ENCODE results near the gene SYCN. TPM values are rescaled to one million over a fixed set of nuclear protein-coding genes. Genes with fewer than 3 reads are reported as not detected.
A peak's percentile ranks its signal among the peaks of the same experiment; 100 is the strongest.

The SYCN gene
- total RNA-seq, 1 donor from 2014 or later = not detected

DNA sequence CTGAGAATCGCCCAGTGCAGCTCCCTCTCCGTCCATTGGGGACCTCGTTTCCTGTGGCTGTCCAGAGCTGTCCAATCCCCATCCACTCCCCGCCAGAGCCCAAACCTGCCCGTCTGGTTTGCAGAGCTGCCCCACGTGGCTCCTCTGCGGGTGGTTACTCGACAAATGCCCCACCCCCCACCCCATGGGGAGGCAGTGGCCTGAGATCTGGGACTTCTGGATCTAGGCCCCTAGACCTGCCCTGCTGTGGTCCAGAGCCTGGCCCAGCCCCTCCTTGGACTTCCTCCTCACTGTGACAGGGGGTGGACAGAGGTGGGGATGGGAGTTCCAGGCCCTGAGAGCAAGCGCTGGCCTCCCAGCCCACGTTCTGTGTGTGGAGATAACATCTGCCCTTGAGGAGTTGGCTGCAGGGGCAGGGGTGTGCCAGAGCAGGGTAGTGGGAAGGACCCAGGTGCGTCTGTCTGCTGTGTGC is 49.4 kb downstream of the SYCN start:
- peaks cover 5% of the 10 kb centered on the region for H3K9me3 Mint-ChIP-seq
- peak overlapping the region; percentile 99 for H3K27ac Mint-ChIP-seq
- no peaks in the 10 kb centered on the region for H3K27me3 Mint-ChIP-seq
- peaks cover 12% of the 10 kb centered on the region for H3K36me3 Mint-ChIP-seq
- peaks cover 59% of the 10 kb centered on the region for H3K4me1 Mint-ChIP-seq (ENCODE audit: unreplicated experiment)
- TF ChIP-seq, protein P1, sequence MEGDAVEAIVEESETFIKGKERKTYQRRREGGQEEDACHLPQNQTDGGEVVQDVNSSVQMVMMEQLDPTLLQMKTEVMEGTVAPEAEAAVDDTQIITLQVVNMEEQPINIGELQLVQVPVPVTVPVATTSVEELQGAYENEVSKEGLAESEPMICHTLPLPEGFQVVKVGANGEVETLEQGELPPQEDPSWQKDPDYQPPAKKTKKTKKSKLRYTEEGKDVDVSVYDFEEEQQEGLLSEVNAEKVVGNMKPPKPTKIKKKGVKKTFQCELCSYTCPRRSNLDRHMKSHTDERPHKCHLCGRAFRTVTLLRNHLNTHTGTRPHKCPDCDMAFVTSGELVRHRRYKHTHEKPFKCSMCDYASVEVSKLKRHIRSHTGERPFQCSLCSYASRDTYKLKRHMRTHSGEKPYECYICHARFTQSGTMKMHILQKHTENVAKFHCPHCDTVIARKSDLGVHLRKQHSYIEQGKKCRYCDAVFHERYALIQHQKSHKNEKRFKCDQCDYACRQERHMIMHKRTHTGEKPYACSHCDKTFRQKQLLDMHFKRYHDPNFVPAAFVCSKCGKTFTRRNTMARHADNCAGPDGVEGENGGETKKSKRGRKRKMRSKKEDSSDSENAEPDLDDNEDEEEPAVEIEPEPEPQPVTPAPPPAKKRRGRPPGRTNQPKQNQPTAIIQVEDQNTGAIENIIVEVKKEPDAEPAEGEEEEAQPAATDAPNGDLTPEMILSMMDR (conservative IDR thresholded peaks at IDR 0.05) = no peak
- DNase-seq (ENCODE audit: extremely low spot score, unreplicated experiment) = no peak
- H3K4me3 Mint-ChIP-seq = peak overlapping the region; percentile 87

DNA sequence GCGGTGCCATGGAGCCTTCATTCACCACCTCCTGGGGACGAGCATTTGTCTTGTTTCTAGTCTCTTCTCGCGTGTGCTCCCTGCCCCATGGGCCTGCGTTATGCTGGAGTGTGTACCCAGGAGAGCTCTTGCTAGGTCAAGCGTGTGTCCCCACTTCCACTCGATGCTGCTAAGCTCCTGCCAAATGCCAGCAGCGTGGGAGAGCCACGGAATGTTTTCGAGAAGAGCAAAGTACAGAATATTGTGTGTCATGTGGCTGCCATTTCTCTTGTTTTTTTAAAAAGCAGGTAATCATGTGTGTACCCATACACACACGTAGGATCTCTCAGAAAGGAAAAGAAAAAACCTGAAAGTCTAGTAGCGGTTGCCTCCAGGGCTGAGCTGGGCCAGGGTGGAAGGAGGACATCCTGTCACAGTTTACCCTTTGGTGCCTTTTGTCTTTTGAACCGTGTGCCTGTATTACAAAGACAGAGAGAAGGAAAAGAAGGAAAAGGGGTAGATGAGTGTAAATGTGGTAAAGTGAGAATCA is 49.9 kb downstream of the SYCN start:
- Mint-ChIP-seq H3K36me3 (peaks cover 12% of the 10 kb centered on the region), H3K9me3 (peaks cover 5% of the 10 kb centered on the region), H3K27me3 (no peaks in the 10 kb centered on the region), H3K4me1 (ENCODE audit: unreplicated experiment) (peaks cover 59% of the 10 kb centered on the region), H3K27ac (peak overlapping the region; percentile 99), H3K4me3 (peak overlapping the region; percentile 87)
- TF ChIP-seq, protein P1 (conservative IDR thresholded peaks at IDR 0.05) = no peak
- no peak for DNase-seq (ENCODE audit: extremely low spot score, unreplicated experiment)

Other genes with a start within 250 kb of the SYCN start
- 10.6 and 26.0 TPM in 2 replicates for gene FBXO17, start 228.5 kb downstream of the SYCN start, total RNA-seq (ENCODE audit: low replicate concordance)
- 8.2 and 10.1 TPM in 2 replicates for gene FBXO27, start 171.7 kb downstream of the SYCN start, total RNA-seq (ENCODE audit: low replicate concordance)
- gene ACP7, start 119.9 kb downstream of the SYCN start, total RNA-seq (ENCODE audit: low replicate concordance) = 0.29 and 0.31 TPM in 2 replicates
- gene PAK4, start 78.5 kb downstream of the SYCN start, total RNA-seq (ENCODE audit: low replicate concordance) = 52.1 and 64.3 TPM in 2 replicates
- 19.0 and 22.6 TPM in 2 replicates for gene NCCRP1, start 7.3 kb downstream of the SYCN start, total RNA-seq (ENCODE audit: low replicate concordance)
- gene IFNL3, start 40.7 kb upstream of the SYCN start, total RNA-seq (ENCODE audit: low replicate concordance) = not detected in 2 replicates
- gene IFNL4, start 44.6 kb upstream of the SYCN start, total RNA-seq (ENCODE audit: low replicate concordance) = not detected in 2 replicates
- not detected in 2 replicates for gene IFNL2, start 64.1 kb upstream of the SYCN start, total RNA-seq (ENCODE audit: low replicate concordance)
- not detected in 2 replicates for gene IFNL1, start 92.1 kb upstream of the SYCN start, total RNA-seq (ENCODE audit: low replicate concordance)
- gene LRFN1, start 116.6 kb upstream of the SYCN start, total RNA-seq (ENCODE audit: low replicate concordance) = 3.6 and 5.6 TPM in 2 replicates
- not detected in 2 replicates for gene GMFG, start 131.8 kb upstream of the SYCN start, total RNA-seq (ENCODE audit: low replicate concordance)
- 116 and 123 TPM in 2 replicates for gene SAMD4B, start 138.2 kb upstream of the SYCN start, total RNA-seq (ENCODE audit: low replicate concordance)
- gene PAF1, start 186.8 kb upstream of the SYCN start, total RNA-seq (ENCODE audit: low replicate concordance) = 36.9 and 43.6 TPM in 2 replicates
- gene MED29, start 187.1 kb upstream of the SYCN start, total RNA-seq (ENCODE audit: low replicate concordance) = 37.3 and 40.8 TPM in 2 replicates
- gene ZFP36, start 202.6 kb upstream of the SYCN start, total RNA-seq (ENCODE audit: low replicate concordance) = 36.0 and 101 TPM in 2 replicates
- gene PLEKHG2, start 208.4 kb upstream of the SYCN start, total RNA-seq (ENCODE audit: low replicate concordance) = 32.9 and 86.7 TPM in 2 replicates
- 2,174 and 2,175 TPM in 2 replicates for gene RPS16, start 231.7 kb upstream of the SYCN start, total RNA-seq (ENCODE audit: low replicate concordance)
- gene SUPT5H, start 241.3 kb upstream of the SYCN start, total RNA-seq (ENCODE audit: low replicate concordance) = 142 and 144 TPM in 2 replicates